ENCODE data around the gene NSG2.

Gene NSG2

GRCh38 chr5:174082286-174082685 lies 36.8 kb downstream of the NSG2 start:
- no peak for TF ChIP-seq CTCF (IDR thresholded peaks at IDR 0.05)

- TF ChIP-seq CTCF (IDR thresholded peaks at IDR 0.05): no peak
These were observed 37.7 kb downstream of the NSG2 start for GRCh38 chr5:174083056-174083827.

GRCh38 chr5:174084691-174085154 lies 39.2 kb downstream of the NSG2 start:
- TF ChIP-seq CTCF (IDR thresholded peaks at IDR 0.05): no peak

- TF ChIP-seq CTCF (IDR thresholded peaks at IDR 0.05): no peak
These were observed 41.2 kb downstream of the NSG2 start for GRCh38 chr5:174086751-174087150.

- TF ChIP-seq CTCF (IDR thresholded peaks at IDR 0.05): no peak
These were observed 42.3 kb downstream of the NSG2 start for GRCh38 chr5:174087783-174088182.

- no peak for TF ChIP-seq CTCF (IDR thresholded peaks at IDR 0.05)
These were observed 44.6 kb downstream of the NSG2 start for GRCh38 chr5:174090129-174090528.

- no peak for TF ChIP-seq CTCF (IDR thresholded peaks at IDR 0.05)
These were observed 47.6 kb downstream of the NSG2 start for GRCh38 chr5:174093123-174093522.

All from LNCAP (cell line).